GM18909 (cell line): ENCODE results near the gene SAMD4B.
"Not testable (repeated sequence)": the region's sequence is repeated elsewhere in the genome, so short reads cannot be mapped to it uniquely, and the experiment has no call there.

Source experiments
- ATAC-seq: cut with Tn5 transposase; IDR thresholded peaks from one replicate; pipeline ENCODE4 v1.9.1; 2021; ENCODE audit warnings: mild to moderate bottlenecking; ENCODE audit not compliant: unreplicated experiment, poor library complexity

Gene SAMD4B

DNA sequence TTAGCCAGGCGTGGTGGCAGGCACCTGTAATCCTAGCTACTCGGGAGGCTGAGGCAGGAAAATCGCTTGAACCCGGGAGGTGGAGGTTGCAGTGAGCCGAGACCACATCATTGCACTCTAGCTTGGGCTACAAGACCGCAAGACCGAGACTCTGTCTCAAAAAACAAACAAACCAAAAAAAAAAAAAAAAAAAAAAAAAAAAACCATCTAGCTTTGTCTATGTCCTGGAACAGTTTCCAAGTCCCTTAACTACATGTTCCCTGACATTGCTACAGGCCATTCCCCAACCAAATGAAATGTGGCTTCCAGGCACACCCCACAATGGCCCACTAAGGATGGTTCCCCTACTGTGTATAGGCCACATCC lies 32.9 kb upstream of the SAMD4B start:
- ATAC-seq: not testable (repeated sequence)

- no peak for ATAC-seq
These were observed 31.5 kb upstream of the SAMD4B start for GRCh38 chr19:39310558-39311311.

DNA sequence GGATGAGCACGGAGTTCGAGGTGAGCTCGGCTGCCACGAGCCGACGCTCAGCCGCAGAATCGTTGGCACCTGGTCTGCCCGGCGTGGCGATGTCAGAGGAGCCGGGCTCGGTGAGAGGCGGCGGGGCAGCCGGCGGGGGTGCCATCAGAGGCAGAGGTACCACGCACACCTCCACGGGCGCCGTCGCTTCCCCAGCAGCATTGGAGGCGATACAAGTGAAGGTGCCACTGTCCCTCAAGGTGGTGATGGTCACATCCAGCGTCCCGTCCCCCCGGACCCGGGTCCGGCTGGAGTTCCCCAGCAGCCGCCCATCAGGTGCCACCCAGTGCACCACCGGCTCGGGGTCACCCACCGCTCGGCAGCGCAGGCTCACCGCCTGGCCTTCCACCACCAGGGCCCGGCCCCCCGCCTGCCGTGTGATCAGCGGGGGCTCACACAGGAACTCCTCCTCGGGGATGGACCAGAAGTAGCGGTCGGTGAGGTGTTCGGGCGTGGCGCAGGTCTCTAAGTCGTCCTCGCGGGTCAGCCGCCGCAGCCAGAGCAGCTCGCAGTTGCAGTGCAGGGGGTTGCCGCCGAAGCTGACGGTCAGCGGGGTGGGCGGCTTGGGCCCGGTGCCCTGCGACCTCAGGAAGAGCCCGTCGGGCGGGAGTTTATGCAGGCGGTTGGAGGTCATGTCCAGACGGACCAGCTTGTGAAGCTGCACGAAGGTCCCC lies 28.0 kb upstream of the SAMD4B start:
- no peak for ATAC-seq

- ATAC-seq: no peak
These were observed 26.3 kb upstream of the SAMD4B start for GRCh38 chr19:39315933-39316332.

DNA sequence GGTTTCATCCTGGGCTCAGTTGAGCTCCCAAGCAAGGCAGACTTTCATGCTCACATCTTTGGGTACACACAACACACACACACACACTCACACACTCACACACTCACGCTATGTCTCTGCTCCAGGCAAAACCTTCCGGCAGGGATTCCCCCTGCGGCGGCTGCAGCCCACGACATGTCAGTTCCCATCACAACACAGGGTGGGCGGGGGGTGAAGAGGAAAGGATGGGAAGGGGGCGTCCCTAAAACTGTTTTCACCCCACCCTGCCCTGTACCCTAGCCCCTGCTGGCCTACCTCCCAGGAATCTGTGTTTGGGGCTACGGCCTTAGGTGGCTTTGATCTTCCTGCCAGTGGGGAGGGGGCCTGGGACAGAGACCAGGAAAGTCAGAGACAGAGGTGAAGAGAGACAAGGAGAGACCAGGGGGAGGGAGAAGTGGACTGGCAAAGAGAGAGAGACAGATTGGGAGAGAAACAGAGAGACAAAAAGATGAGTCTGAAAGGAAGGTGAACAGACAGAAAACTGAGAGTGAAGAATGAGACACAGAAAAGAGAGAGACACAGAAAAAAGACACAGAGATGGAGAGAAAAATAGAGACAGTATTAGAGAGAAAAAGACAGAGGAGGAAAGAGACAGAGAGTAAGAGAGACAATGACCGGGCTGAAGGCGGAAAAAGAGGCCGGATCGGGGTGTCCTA lies 25.4 kb upstream of the SAMD4B start:
- no peak for ATAC-seq

GRCh38 chr19:39317476-39317875 lies 24.7 kb upstream of the SAMD4B start:
- ATAC-seq: no peak

DNA sequence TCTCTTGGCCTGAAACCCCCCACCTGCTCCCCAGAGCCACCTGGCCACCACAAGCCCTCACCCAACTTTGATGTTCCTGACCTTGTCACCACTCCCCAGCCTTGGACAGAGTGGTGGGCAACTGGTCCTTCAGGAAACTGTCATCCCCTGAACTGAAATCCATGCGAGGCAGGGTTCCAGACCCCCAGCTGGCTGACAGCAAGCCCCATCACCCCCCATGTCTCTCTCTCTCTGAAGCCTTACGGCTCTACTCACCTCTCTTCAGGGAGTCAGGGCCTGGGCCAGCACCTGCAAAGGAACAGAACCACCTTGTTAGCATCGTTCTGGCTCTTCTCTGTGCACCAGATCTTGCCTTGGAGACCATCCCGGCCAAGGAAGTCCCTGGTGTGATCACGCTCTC lies 24.1 kb upstream of the SAMD4B start:
- no peak for ATAC-seq

DNA sequence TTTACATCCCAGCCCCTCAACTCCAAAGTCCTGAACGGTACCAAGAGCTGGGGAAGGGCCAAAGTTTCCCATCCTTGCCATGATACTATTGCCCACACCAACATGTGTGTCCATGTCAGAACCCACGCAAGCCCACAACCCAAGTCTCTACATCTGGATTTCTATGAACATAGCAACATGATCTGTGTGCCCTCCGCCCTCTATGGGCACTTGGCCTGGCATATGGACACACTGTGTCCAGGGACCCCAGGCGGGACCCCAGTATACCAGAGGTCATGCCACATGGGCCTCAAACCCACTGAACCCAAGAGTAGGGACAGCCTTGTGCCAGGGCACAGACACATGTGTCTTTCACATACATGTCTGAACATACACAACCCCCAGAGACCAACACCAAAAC lies 23.5 kb upstream of the SAMD4B start:
- no peak for ATAC-seq

DNA sequence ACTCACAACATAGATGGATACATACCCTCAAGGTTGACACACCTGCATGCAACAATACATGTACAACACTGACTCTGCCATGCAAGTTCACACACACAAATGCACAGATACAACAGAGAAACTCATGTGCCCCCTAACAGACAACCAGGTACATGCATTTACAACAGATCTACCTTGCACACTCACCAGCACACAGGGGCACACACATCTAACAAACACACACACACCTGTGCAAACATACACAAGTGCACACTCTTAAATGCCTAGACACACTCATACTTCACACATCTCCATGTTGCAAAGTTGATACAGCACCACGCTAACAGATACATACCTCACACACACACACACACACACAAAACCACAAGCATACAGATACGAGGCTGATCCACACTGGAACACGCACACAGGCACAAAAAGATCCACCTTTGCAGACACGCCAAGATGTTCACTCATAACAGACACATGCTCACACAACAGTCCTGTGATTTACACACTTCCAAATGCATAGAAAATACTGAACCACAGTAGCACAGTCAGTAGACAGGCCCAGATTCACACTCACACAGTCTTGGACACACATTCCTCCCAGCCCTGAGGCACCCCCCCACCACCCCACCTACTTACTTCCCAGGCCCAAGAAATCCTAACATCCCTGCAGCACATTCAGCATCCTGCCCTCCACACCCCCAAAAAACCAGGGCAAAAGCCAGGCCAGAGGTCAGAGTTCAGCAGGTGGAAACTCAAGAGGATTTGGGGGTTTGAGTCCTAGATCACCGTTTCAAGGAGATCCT lies 22.9 kb upstream of the SAMD4B start:
- ATAC-seq: no peak

DNA sequence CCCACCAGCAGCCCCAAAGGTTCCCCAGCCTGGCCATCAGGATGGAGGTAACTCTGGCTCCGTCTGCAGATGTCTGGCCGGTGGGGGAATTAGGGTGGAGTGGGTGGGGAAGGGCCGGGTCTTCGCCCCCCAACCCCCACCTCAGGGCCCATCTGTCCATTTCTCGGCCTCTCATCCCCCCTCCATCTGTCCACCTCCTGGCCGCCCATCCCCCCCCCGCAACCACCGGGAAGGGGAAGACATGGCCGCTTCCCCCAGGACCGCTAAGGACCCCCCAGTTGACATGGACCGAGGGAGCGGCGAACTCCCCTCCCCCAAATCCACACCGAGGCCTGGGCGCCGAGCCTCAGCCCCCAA lies 22.4 kb upstream of the SAMD4B start:
- no peak for ATAC-seq

GRCh38 chr19:39321117-39321831 lies 20.9 kb upstream of the SAMD4B start:
- no peak for ATAC-seq

- no peak for ATAC-seq
These were observed 20.4 kb upstream of the SAMD4B start for GRCh38 chr19:39321832-39322176.

- ATAC-seq: no peak
These were observed 17.9 kb upstream of the SAMD4B start for GRCh38 chr19:39324242-39324842.

- no peak for ATAC-seq
These were observed 16.2 kb upstream of the SAMD4B start for GRCh38 chr19:39325778-39326665.

- no peak for ATAC-seq
These were observed 14.7 kb upstream of the SAMD4B start for GRCh38 chr19:39327363-39328045.

DNA sequence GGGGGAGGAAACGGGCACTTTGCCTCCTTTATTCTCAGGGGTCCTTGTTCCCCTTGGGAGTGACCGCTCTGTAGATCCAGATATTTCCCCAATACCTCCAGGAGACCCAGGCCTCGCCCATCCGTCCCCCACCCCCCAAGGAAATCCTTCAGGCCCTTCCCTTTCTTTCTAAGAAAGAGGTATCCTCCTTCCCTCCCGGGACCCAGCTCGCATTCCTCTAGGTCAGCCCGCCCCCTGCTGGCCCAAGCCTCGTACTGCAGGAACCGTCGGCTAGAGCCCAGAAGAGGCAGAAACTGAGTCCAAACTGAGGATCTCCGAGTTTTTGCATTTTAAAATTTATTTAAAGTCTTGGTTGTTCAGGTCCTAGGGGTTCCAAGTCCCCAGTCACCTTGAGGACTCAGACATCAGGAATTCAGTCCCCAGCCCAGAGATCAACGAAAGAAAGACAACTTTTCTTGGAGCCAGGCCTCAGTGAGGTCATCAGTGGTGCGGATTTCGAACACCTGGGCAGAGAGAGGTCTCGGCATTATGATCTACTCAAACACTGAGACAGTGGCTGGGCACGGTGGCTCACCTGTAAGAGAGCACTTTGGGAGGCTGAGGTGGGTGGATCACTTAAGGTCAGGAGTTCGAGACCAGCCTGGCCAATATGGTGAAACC lies 14.0 kb upstream of the SAMD4B start:
- ATAC-seq: no peak

- ATAC-seq: no peak
These were observed 12.3 kb upstream of the SAMD4B start for GRCh38 chr19:39329948-39330347.

GRCh38 chr19:39332293-39332692 lies 9.9 kb upstream of the SAMD4B start:
- no peak for ATAC-seq
